ENCODE measurements around the gene TADA3.

TADA3 gene

DNA sequence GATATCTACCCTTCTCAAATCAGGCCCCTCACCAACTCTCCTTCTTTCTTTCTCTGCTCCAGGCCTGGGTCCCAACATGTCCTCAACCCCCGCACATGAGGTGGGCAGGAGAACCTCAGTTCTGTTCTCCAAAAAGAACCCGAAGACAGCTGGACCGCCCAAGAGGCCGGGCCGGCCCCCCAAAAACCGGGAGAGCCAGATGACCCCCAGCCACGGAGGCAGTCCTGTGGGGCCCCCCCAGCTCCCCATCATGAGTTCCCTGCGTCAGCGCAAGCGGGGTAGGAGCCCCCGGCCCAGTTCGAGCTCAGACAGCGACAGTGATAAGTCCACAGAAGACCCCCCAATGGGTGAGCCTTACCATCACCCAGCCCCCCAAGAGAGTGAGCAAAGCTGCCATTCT is 48.1 kb downstream of the TADA3 start:
- Histone ChIP-seq H3K4me3 (replicated peaks; ENCODE audit: insufficient read depth, low read length) (no peak overlapping the region), H3K27me3 (ENCODE audit: insufficient read depth, poor library complexity, severe bottlenecking) (no peaks in the 10 kb centered on the region), H3K27ac (replicated peaks) (no peak overlapping the region)
- TF ChIP-seq, protein P1, sequence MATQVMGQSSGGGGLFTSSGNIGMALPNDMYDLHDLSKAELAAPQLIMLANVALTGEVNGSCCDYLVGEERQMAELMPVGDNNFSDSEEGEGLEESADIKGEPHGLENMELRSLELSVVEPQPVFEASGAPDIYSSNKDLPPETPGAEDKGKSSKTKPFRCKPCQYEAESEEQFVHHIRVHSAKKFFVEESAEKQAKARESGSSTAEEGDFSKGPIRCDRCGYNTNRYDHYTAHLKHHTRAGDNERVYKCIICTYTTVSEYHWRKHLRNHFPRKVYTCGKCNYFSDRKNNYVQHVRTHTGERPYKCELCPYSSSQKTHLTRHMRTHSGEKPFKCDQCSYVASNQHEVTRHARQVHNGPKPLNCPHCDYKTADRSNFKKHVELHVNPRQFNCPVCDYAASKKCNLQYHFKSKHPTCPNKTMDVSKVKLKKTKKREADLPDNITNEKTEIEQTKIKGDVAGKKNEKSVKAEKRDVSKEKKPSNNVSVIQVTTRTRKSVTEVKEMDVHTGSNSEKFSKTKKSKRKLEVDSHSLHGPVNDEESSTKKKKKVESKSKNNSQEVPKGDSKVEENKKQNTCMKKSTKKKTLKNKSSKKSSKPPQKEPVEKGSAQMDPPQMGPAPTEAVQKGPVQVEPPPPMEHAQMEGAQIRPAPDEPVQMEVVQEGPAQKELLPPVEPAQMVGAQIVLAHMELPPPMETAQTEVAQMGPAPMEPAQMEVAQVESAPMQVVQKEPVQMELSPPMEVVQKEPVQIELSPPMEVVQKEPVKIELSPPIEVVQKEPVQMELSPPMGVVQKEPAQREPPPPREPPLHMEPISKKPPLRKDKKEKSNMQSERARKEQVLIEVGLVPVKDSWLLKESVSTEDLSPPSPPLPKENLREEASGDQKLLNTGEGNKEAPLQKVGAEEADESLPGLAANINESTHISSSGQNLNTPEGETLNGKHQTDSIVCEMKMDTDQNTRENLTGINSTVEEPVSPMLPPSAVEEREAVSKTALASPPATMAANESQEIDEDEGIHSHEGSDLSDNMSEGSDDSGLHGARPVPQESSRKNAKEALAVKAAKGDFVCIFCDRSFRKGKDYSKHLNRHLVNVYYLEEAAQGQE (IDR thresholded peaks at IDR 0.05; ENCODE audit: insufficient replicate concordance, low read depth): no peak
- TF ChIP-seq POLR2AphosphoS5 (IDR thresholded peaks at IDR 0.05; ENCODE audit: low read depth) (no peak), GABPA (IDR thresholded peaks at IDR 0.05; ENCODE audit: low read depth) (no peak), SPI1 (IDR thresholded peaks at IDR 0.05; ENCODE audit: borderline replicate concordance, low read depth) (no peak)
- TF ChIP-seq, protein P2, sequence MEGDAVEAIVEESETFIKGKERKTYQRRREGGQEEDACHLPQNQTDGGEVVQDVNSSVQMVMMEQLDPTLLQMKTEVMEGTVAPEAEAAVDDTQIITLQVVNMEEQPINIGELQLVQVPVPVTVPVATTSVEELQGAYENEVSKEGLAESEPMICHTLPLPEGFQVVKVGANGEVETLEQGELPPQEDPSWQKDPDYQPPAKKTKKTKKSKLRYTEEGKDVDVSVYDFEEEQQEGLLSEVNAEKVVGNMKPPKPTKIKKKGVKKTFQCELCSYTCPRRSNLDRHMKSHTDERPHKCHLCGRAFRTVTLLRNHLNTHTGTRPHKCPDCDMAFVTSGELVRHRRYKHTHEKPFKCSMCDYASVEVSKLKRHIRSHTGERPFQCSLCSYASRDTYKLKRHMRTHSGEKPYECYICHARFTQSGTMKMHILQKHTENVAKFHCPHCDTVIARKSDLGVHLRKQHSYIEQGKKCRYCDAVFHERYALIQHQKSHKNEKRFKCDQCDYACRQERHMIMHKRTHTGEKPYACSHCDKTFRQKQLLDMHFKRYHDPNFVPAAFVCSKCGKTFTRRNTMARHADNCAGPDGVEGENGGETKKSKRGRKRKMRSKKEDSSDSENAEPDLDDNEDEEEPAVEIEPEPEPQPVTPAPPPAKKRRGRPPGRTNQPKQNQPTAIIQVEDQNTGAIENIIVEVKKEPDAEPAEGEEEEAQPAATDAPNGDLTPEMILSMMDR (IDR thresholded peaks at IDR 0.05; ENCODE audit: insufficient read depth, low read length): no peak
- DNase-seq (ENCODE audit: low read depth in 1 of 2, low spot score in 1 of 2): no peak

DNA sequence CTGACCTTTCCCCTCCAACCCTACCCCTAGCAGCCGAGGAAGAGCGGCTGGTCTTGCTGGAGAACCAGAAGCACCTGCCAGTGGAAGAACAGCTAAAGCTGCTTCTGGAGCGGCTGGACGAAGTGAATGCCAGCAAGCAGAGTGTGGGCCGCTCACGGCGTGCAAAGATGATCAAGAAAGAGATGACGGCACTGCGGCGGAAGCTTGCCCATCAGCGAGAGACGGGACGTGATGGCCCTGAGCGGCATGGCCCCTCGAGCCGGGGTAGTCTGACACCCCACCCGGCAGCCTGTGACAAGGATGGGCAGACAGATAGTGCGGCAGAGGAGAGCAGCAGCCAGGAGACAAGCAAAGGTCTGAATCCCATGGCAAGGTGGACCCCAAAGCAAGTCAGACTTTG is 48.7 kb downstream of the TADA3 start:
- TF ChIP-seq POLR2AphosphoS5 (IDR thresholded peaks at IDR 0.05; ENCODE audit: low read depth): 0 out of 2 replicates have a peak, but pooled peaks have one; percentile 3
- TF ChIP-seq SPI1 (IDR thresholded peaks at IDR 0.05; ENCODE audit: borderline replicate concordance, low read depth): no peak
- H3K27ac ChIP-seq (replicated peaks): no peak overlapping the region
- no peaks in the 10 kb centered on the region for H3K27me3 ChIP-seq (ENCODE audit: insufficient read depth, poor library complexity, severe bottlenecking)
- no peak overlapping the region for H3K4me3 ChIP-seq (replicated peaks; ENCODE audit: insufficient read depth, low read length)
- DNase-seq (ENCODE audit: low read depth in 1 of 2, low spot score in 1 of 2): no peak

DNA sequence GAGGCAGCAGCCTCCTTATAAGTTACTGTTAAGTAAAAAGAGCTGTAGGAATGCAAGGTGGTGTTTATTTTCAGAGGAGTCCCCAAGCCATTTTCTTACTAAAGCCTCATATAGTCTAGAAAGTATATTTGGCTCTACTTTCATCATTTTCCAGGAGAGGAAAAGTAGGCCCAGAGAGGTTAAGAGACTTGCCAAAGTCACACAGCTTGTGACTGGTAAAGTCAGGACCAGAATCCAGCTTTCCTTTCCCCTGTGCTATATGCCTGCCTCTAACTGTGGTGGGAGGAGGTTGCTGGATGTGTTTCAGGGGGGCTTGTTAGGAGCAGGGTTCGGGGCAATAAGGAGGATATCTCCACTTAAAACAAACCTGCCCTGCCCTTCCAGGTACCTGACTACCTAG is 49.7 kb downstream of the TADA3 start:
- TF ChIP-seq, protein P1 (IDR thresholded peaks at IDR 0.05; ENCODE audit: insufficient replicate concordance, low read depth): no peak
- TF ChIP-seq POLR2AphosphoS5 (IDR thresholded peaks at IDR 0.05; ENCODE audit: low read depth) (no peak), GABPA (IDR thresholded peaks at IDR 0.05; ENCODE audit: low read depth) (no peak), SPI1 (IDR thresholded peaks at IDR 0.05; ENCODE audit: borderline replicate concordance, low read depth) (no peak)
- TF ChIP-seq, protein P2 (IDR thresholded peaks at IDR 0.05; ENCODE audit: insufficient read depth, low read length): no peak
- no peak for DNase-seq (ENCODE audit: low read depth in 1 of 2, low spot score in 1 of 2)

DNA sequence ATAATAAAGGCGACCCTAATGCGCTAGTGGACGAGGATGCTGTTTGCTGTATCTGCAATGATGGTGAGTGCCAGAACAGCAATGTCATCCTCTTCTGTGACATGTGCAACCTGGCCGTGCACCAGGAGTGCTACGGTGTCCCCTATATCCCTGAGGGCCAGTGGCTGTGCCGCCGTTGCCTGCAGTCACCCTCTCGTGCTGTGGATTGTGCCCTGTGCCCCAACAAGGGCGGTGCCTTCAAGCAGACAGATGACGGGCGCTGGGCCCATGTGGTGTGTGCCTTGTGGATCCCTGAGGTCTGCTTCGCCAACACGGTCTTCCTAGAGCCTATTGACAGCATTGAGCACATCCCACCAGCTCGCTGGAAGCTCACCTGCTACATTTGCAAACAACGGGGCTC is 53.1 kb downstream of the TADA3 start:
- H3K4me3 ChIP-seq (replicated peaks; ENCODE audit: insufficient read depth, low read length): no peak overlapping the region
- no peaks in the 10 kb centered on the region for H3K27me3 ChIP-seq (ENCODE audit: insufficient read depth, poor library complexity, severe bottlenecking)
- TF ChIP-seq, protein P1 (IDR thresholded peaks at IDR 0.05; ENCODE audit: insufficient replicate concordance, low read depth): no peak
- DNase-seq (ENCODE audit: low read depth in 1 of 2, low spot score in 1 of 2): no peak
- H3K27ac ChIP-seq (replicated peaks): no peak overlapping the region

More for the DNA sequence above, 49.7 kb downstream of the TADA3 start:
- Histone ChIP-seq H3K27ac (replicated peaks) (no peak overlapping the region), H3K27me3 (ENCODE audit: insufficient read depth, poor library complexity, severe bottlenecking) (no peaks in the 10 kb centered on the region), H3K4me3 (replicated peaks; ENCODE audit: insufficient read depth, low read length) (no peak overlapping the region)
